Stomach (tissue), 4 donors: ENCODE data around the gene PDXK.

Experiments used
- CTCF ChIP-seq, 7 experiments: fragments of 450-650 bp in 4 of 7; fragments of 200-600 bp in 3 of 7; sonication (generic) in 3 of 7; IDR thresholded peaks; one replicate each; pipeline ENCODE4 v1.5.1; 2016 to 2019; ENCODE audit warnings: antibody characterized with exemption in 7 of 7, control low read depth in 2 of 7, mild to moderate bottlenecking in 1 of 7
- EP300 ChIP-seq: sonication (generic); formaldehyde crosslinking; IDR thresholded peaks from one replicate; pipeline ENCODE4 v1.6.1; 2017; ENCODE audit warnings: antibody characterized with exemption
- POLR2A ChIP-seq, 4 donors: fragments of 450-650 bp; IDR thresholded peaks; one replicate each; pipeline ENCODE4 v1.6.1; 2016; ENCODE audit warnings: antibody characterized with exemption in 4 of 4, control low read depth in 2 of 4, mild to moderate bottlenecking in 1 of 4, moderate library complexity in 1 of 4
- POLR2AphosphoS5 ChIP-seq, 3 donors: sonication (generic); formaldehyde crosslinking; IDR thresholded peaks; one replicate each; pipeline ENCODE4 v1.6.1; 2016; ENCODE audit warnings: antibody characterized with exemption in 3 of 3

GRCh38 chr21:43734928-43735229, 15.9 kb downstream of the PDXK start:
- no peak for TF ChIP-seq CTCF (IDR thresholded peaks at IDR 0.05)
- no peak for TF ChIP-seq POLR2A (IDR thresholded peaks at IDR 0.05)
- peak in 2 of 3 donors; percentile 9 to 18 for TF ChIP-seq POLR2AphosphoS5 (IDR thresholded peaks at IDR 0.05)
- no peak for TF ChIP-seq EP300
